ENCODE results near the gene CD93. TPM values are rescaled to one million over a fixed set of nuclear protein-coding genes. Genes with fewer than 3 reads are reported as not detected.

The CD93 gene
- polyA plus RNA-seq, 1 donor, result 17.3 TPM

DNA sequence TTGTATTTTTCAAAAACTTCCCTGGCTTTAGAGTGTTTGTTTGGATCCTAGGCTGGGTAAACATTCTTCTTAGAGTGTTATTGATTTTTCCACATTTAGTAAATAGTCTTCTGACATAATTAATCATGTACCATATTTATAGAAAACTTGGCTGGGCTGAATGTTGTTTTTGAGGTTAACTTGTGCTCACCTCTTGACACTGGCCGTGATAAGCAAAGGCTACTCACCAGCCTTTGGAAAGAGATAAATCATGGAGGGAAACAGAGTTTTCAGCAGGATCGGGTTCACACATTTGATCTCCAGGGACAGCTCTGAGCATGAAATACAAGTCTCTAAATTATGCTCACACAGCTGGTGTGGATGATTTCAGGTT is 6.2 kb upstream of the CD93 start:
- peaks cover 14% of the 10 kb centered on the region for H3K27me3 ChIP-seq (ENCODE audit: control insufficient read depth, insufficient read depth, low read length)
- WGBS (ENCODE audit: insufficient coverage, low lambda C conversion rate), result no CpG with 5 or more reads among the region's 2 CpGs
- no peaks in the 10 kb centered on the region for H3K4me1 ChIP-seq (ENCODE audit: control insufficient read depth, insufficient read depth, low read length)
- no peaks in the 10 kb centered on the region for H3K9me3 ChIP-seq (ENCODE audit: control insufficient read depth, low read depth, low read length)
- H3K4me3 ChIP-seq (ENCODE audit: low read length), result no peak overlapping the region
- no peak overlapping the region for H3K27ac ChIP-seq (ENCODE audit: low read length)
- H3K36me3 ChIP-seq (ENCODE audit: control insufficient read depth, insufficient read depth, low read length), result no peaks in the 10 kb centered on the region
- no peak for DNase-seq

GRCh38 chr20:23091721-23092383 is 5.7 kb upstream of the CD93 start:
- Histone ChIP-seq H3K27me3 (ENCODE audit: control insufficient read depth, insufficient read depth, low read length) (peaks cover 14% of the 10 kb centered on the region), H3K4me3 (ENCODE audit: low read length) (no peak overlapping the region), H3K27ac (ENCODE audit: low read length) (no peak overlapping the region), H3K9me3 (ENCODE audit: control insufficient read depth, low read depth, low read length) (no peaks in the 10 kb centered on the region), H3K4me1 (ENCODE audit: control insufficient read depth, insufficient read depth, low read length) (no peaks in the 10 kb centered on the region), H3K36me3 (ENCODE audit: control insufficient read depth, insufficient read depth, low read length) (no peaks in the 10 kb centered on the region)
- WGBS (ENCODE audit: insufficient coverage, low lambda C conversion rate), result no CpG with 5 or more reads among the region's 8 CpGs
- no peak for DNase-seq

DNA sequence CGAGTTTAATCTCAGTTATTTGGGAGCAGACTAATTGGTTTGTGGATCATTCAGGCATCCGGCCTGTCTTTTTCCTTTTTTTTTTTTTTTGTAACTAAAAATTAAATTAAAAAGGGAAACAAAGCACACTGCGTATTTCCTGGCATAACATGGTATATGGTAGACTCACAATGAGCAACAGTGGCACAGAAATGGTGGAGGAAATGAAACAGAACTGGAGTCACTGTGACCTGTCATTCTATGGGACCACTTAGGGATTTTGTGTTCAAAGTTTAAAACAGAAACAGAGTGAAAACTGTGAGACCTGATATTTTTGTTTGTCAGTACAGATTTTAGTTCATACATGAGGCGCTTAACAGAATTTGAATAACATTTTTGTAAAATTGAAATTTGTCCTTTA is 4.8 kb upstream of the CD93 start:
- Histone ChIP-seq H3K9me3 (ENCODE audit: control insufficient read depth, low read depth, low read length) (no peaks in the 10 kb centered on the region), H3K27me3 (ENCODE audit: control insufficient read depth, insufficient read depth, low read length) (peaks cover 14% of the 10 kb centered on the region), H3K36me3 (ENCODE audit: control insufficient read depth, insufficient read depth, low read length) (no peaks in the 10 kb centered on the region), H3K4me3 (ENCODE audit: low read length) (no peak overlapping the region), H3K4me1 (ENCODE audit: control insufficient read depth, insufficient read depth, low read length) (no peaks in the 10 kb centered on the region), H3K27ac (ENCODE audit: low read length) (no peak overlapping the region)
- DNase-seq, result no peak
- 100% methylated on average over 2 of the region's 4 CpGs for WGBS (ENCODE audit: insufficient coverage, low lambda C conversion rate)

GRCh38 chr20:23090147-23090546 is 4.0 kb upstream of the CD93 start:
- DNase-seq, result no peak
- Histone ChIP-seq H3K27me3 (ENCODE audit: control insufficient read depth, insufficient read depth, low read length) (peaks cover 14% of the 10 kb centered on the region), H3K4me3 (ENCODE audit: low read length) (no peak overlapping the region), H3K27ac (ENCODE audit: low read length) (no peak overlapping the region), H3K36me3 (ENCODE audit: control insufficient read depth, insufficient read depth, low read length) (no peaks in the 10 kb centered on the region), H3K9me3 (ENCODE audit: control insufficient read depth, low read depth, low read length) (no peaks in the 10 kb centered on the region), H3K4me1 (ENCODE audit: control insufficient read depth, insufficient read depth, low read length) (no peaks in the 10 kb centered on the region)
- no CpG with 5 or more reads among the region's 6 CpGs for WGBS (ENCODE audit: insufficient coverage, low lambda C conversion rate)

DNA sequence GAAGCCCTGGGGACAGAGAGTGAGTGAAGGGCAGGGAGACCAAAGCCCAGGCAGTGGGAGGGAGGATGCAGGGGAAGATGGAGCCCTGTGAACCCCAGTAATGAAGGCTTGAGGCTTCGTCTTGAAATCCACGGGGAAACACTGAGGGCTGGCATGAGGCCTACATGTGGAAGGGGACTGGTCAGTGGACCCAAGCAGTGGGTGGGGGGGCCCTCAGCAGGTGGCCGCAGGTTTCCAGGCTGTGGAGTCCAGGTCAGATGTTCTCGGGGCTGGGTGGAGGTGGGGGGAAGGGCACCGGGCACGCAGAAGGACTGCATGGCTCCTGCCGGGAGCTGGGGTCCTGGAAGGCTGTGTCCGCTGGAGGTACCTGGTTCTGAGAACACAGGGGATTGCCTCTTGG is 2.7 kb upstream of the CD93 start:
- Histone ChIP-seq H3K9me3 (ENCODE audit: control insufficient read depth, low read depth, low read length) (no peaks in the 10 kb centered on the region), H3K27me3 (ENCODE audit: control insufficient read depth, insufficient read depth, low read length) (peaks cover 13% of the 10 kb centered on the region), H3K4me3 (ENCODE audit: low read length) (no peak overlapping the region), H3K4me1 (ENCODE audit: control insufficient read depth, insufficient read depth, low read length) (no peaks in the 10 kb centered on the region), H3K36me3 (ENCODE audit: control insufficient read depth, insufficient read depth, low read length) (no peaks in the 10 kb centered on the region), H3K27ac (ENCODE audit: low read length) (no peak overlapping the region)
- no CpG with 5 or more reads among the region's 8 CpGs for WGBS (ENCODE audit: insufficient coverage, low lambda C conversion rate)
- DNase-seq, result no peak

DNA sequence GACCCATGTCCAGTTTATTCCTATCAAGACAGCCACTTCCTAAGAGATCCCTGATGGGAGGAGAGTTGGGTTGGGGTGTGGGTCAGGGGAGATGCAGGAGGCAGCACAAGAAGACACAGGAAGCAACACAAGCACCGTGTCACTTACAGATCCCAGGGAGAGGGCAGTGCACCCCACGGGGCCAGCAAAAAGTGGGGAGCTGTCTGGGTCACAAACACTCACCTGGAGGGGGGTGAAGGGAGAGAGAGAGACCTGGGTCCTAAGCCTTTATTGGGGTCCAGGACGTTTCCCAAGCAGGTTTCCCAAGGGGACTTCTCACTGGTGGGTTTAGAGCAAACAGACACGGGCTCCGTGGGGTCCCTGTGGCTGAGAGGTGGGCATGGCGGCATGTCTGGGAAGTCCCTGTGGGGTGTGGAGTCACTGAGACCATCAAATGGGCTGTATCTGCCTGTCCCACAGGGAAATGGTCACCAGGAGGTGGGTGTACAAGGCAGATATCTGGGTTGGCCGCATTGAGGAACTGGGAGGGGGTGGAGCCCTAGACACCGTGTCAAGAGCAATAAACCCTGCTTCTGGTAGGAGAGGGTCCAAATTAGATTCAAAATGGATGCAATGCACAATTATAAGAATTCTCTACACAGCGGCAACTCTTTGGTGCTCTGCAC is 1.6 kb upstream of the CD93 start:
- H3K27ac ChIP-seq (ENCODE audit: low read length), result no peak overlapping the region
- H3K4me1 ChIP-seq (ENCODE audit: control insufficient read depth, insufficient read depth, low read length), result no peaks in the 10 kb centered on the region
- no CpG with 5 or more reads among the region's 9 CpGs for WGBS (ENCODE audit: insufficient coverage, low lambda C conversion rate)
- no peak for DNase-seq
- H3K4me3 ChIP-seq (ENCODE audit: low read length), result no peak overlapping the region
- no peaks in the 10 kb centered on the region for H3K9me3 ChIP-seq (ENCODE audit: control insufficient read depth, low read depth, low read length)
- H3K27me3 ChIP-seq (ENCODE audit: control insufficient read depth, insufficient read depth, low read length), result peaks cover 9% of the 10 kb centered on the region
- no peaks in the 10 kb centered on the region for H3K36me3 ChIP-seq (ENCODE audit: control insufficient read depth, insufficient read depth, low read length)

- WGBS (ENCODE audit: insufficient coverage, low lambda C conversion rate), result no CpG with 5 or more reads among the region's 14 CpGs
- Histone ChIP-seq H3K4me1 (ENCODE audit: control insufficient read depth, insufficient read depth, low read length) (no peaks in the 10 kb centered on the region), H3K27me3 (ENCODE audit: control insufficient read depth, insufficient read depth, low read length) (peaks cover 3% of the 10 kb centered on the region), H3K9me3 (ENCODE audit: control insufficient read depth, low read depth, low read length) (no peaks in the 10 kb centered on the region), H3K4me3 (ENCODE audit: low read length) (no peak overlapping the region), H3K27ac (ENCODE audit: low read length) (peak overlapping the region; percentile 42), H3K36me3 (ENCODE audit: control insufficient read depth, insufficient read depth, low read length) (no peaks in the 10 kb centered on the region)
- DNase-seq, result no peak
These were observed 847 bp upstream of the CD93 start for GRCh38 chr20:23086931-23087411.

DNA sequence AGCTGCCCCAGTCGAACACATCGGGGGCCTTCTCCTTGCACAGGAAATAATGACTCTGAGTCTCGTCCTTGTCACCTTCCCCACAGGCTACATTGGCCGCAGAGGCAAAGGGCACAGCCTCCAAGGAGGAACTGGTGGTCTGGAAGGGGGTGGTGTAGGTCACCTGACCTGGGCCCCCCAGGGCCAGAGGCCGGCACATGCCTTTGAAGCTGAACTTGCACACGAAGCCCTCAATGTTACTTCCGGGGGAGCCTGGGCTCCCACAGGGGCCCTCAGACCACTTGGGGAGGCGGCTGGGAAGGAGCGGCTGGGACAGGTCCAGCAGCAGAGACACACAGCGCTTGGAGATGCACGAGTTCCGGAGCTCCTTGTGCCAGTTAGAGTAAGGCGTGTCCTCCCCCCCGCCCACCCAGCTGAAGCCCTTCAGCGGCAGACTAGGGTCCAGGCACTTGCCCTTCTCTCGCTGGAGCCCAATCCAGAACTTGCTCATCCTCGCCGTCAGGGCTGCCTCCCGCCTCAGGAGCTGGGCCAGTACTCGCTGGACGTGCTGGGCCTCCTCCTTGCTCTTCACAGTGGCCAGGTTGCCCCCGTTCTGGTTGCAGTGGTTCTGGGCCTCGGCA is 578 bp downstream of the CD93 start:
- H3K27me3 ChIP-seq (ENCODE audit: control insufficient read depth, insufficient read depth, low read length), result no peaks in the 10 kb centered on the region
- H3K4me1 ChIP-seq (ENCODE audit: control insufficient read depth, insufficient read depth, low read length), result no peaks in the 10 kb centered on the region
- WGBS (ENCODE audit: insufficient coverage, low lambda C conversion rate), result no CpG with 5 or more reads among the region's 23 CpGs
- no peaks in the 10 kb centered on the region for H3K36me3 ChIP-seq (ENCODE audit: control insufficient read depth, insufficient read depth, low read length)
- DNase-seq, result no peak
- H3K4me3 ChIP-seq (ENCODE audit: low read length), result peak overlapping the region; percentile 32
- no peaks in the 10 kb centered on the region for H3K9me3 ChIP-seq (ENCODE audit: control insufficient read depth, low read depth, low read length)
- peak overlapping the region; percentile 42 for H3K27ac ChIP-seq (ENCODE audit: low read length)

- no peaks in the 10 kb centered on the region for H3K4me1 ChIP-seq (ENCODE audit: control insufficient read depth, insufficient read depth, low read length)
- no peaks in the 10 kb centered on the region for H3K9me3 ChIP-seq (ENCODE audit: control insufficient read depth, low read depth, low read length)
- no peaks in the 10 kb centered on the region for H3K27me3 ChIP-seq (ENCODE audit: control insufficient read depth, insufficient read depth, low read length)
- no CpG with 5 or more reads among the region's 24 CpGs for WGBS (ENCODE audit: insufficient coverage, low lambda C conversion rate)
- peak overlapping the region; percentile 1 for H3K27ac ChIP-seq (ENCODE audit: low read length)
- no peaks in the 10 kb centered on the region for H3K36me3 ChIP-seq (ENCODE audit: control insufficient read depth, insufficient read depth, low read length)
- H3K4me3 ChIP-seq (ENCODE audit: low read length), result peak overlapping the region; percentile 32
- no peak for DNase-seq
These were observed 1.2 kb downstream of the CD93 start for GRCh38 chr20:23084845-23085365.

GRCh38 chr20:23084282-23084844 is 1.8 kb downstream of the CD93 start:
- Histone ChIP-seq H3K27ac (ENCODE audit: low read length) (peak overlapping the region; percentile 1), H3K9me3 (ENCODE audit: control insufficient read depth, low read depth, low read length) (no peaks in the 10 kb centered on the region), H3K4me1 (ENCODE audit: control insufficient read depth, insufficient read depth, low read length) (no peaks in the 10 kb centered on the region), H3K36me3 (ENCODE audit: control insufficient read depth, insufficient read depth, low read length) (no peaks in the 10 kb centered on the region), H3K4me3 (ENCODE audit: low read length) (peak overlapping the region; percentile 32), H3K27me3 (ENCODE audit: control insufficient read depth, insufficient read depth, low read length) (no peaks in the 10 kb centered on the region)
- no CpG with 5 or more reads among the region's 17 CpGs for WGBS (ENCODE audit: insufficient coverage, low lambda C conversion rate)
- no peak for DNase-seq

Measured in large intestine (tissue), 3 donors.